ENCODE results near the gene CENPS.

- TF ChIP-seq CBX5 (IDR thresholded peaks at IDR 0.05; ENCODE audit: borderline replicate concordance, low read depth) (no peak), PHF8 (IDR thresholded peaks at IDR 0.05; ENCODE audit: borderline replicate concordance, low read length) (no peak)
Observed at GRCh38 chr1:10387677-10388386, 42.4 kb upstream of the CENPS start.

Data from K562 (cell line).